ENCODE measurements around the gene HELZ2.

DNA sequence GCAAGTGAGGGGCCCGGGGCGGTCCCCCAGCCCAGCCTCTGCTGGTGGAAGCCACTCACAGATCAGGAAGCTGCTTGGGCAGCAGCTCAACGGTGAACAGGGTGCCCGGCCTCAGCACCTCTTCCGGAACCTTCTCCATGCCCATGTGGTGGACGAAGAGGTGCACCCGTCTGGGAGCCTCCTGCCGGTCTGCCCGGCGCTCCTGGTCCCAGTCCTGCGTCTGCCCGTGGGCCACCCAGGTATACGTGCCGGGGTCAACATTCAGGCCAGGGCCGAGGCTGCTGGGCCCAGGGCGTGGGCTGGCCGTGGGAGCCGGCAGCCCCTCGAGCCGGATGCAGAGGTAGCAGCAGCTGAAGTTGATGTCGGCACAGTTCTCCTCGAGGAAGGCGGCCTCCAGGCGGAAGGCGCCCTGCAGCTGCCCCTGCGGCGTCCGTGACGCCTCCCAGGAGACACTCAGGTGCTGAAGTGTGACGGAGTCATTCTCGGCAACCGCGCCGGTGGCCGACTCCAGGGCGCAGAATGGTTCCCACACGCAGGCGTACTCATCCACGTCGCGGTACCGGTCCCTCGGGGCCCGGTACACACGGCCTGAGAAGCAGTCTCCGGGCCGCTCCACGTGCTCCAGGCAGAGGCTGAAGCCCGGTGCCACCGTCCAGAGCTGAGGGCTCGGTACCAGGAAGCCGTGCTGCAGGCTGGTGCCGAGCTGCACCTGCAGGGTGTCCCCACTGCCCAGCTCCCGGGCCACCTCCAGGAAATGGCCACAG lies 11.4 kb downstream of the HELZ2 start:
- no peak for TF ChIP-seq POLR2A (IDR thresholded peaks at IDR 0.05)
- TF ChIP-seq, protein P1, sequence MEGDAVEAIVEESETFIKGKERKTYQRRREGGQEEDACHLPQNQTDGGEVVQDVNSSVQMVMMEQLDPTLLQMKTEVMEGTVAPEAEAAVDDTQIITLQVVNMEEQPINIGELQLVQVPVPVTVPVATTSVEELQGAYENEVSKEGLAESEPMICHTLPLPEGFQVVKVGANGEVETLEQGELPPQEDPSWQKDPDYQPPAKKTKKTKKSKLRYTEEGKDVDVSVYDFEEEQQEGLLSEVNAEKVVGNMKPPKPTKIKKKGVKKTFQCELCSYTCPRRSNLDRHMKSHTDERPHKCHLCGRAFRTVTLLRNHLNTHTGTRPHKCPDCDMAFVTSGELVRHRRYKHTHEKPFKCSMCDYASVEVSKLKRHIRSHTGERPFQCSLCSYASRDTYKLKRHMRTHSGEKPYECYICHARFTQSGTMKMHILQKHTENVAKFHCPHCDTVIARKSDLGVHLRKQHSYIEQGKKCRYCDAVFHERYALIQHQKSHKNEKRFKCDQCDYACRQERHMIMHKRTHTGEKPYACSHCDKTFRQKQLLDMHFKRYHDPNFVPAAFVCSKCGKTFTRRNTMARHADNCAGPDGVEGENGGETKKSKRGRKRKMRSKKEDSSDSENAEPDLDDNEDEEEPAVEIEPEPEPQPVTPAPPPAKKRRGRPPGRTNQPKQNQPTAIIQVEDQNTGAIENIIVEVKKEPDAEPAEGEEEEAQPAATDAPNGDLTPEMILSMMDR (IDR thresholded peaks at IDR 0.05) = no peak
